A549 treated with GW870086 at 1 μM for 4 hours (cell line): Measurements from ENCODE around the gene LIPI. TPM values are rescaled to one million over a fixed set of nuclear protein-coding genes. Genes with fewer than 3 reads are reported as not detected.

Experiments
- total RNA-seq: library from RNA; stranded (reverse); fragments of 200-300 nt; extraction: Qiagen RNA extraction; gene quantifications from 5 replicates; pipeline ENCODE4 v1.2.3, GENCODE V29; 2022; ENCODE audit warnings: low read depth

The LIPI gene
- not detected in 5 replicates for total RNA-seq

DNA sequence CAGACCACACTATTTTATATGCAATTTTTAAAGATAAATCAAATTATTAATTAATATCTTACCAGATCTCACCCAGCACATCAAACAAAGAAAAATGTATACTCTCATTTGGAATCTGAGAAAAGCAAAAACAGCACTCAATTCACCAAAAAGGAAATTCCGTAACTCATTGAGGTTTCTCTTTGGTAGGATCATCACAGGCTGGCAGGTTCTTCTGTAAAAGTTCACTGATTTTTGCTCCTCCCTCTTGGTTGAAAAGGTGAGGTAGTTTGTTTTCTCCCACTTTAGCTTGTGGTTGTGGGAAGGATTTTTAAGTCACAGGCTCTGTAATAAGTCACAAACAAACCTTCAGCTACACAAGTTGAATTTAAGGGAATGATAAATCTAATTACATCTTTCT is at the start of gene LIPI:
Gene LIPI (minus strand): TSS at position 218 of the 400 bp plus-strand sequence. CDS start 110 bp downstream, at position 108.

DNA sequence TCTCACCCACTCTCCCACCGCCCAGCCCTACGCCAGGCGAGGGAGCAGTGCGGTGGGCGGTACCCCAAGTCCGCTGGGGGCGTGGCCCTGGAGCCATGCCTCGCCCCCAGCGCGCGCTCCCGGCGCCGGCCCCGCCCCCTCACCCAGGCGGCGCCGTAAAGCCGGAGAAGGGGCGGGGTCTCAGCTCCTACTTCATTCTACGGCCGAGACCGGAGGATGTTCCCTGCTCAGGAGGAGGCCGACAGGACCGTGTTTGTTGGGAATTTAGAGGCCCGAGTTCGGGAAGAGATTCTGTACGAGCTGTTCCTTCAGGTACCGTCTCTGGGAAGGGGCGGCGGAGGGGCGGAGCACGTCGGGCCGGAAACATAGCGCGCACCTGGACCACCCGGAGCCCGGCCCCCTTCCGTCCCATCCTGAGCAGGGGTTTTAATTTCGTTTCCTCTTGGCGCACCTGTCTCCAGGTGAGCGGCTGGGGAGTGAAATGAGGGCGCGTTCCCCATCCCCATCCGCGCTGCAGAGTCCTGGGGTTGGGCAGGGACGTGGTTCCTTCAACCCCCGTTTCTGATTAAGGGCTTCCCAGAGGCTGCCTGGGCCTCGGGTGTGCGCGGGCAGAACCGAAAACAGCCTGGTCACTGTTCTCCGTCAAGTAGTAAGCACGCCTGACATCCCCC is 5.4 kb upstream of the LIPI start, which contains the start of gene RBM11:
Gene RBM11 (plus strand): TSS at position 187 of the 671 bp plus-strand sequence. CDS start 30 bp downstream, at position 217.

Other genes with a start within 250 kb of the LIPI start
- not detected in 5 replicates for gene RBM11, start 5.2 kb upstream of the LIPI start, total RNA-seq
- gene HSPA13, start 172.2 kb upstream of the LIPI start, total RNA-seq, result 9.7 to 17.8 TPM (median 16.7 TPM) in 5 replicates